ENCODE measurements around the gene GNAT2. TPM values are rescaled to one million over a fixed set of nuclear protein-coding genes. Genes with fewer than 3 reads are reported as not detected.

Gene GNAT2
- total and polyA plus RNA-seq, 2 donors (not counting 3 experiments of a cell fraction or from before 2014, with no cell fraction given): not detected

GRCh38 chr1:109643385-109644230 lies 24.2 kb upstream of the GNAT2 start:
- CTCF ChIA-PET: interaction anchor here (0.7 to 2.2 kb wide), 7 partner anchors 60 to 341 kb away, joined by 3 to 17 read pairs (median 5); partner anchors contain the start of gene AHCYL1
- DNase-seq (ENCODE audit: low read depth, low spot score): peak; percentile 63

More at GRCh38 chr1:109643385-109644230, 24.2 kb upstream of the GNAT2 start:
- Histone ChIP-seq H3K4me3 (replicated peaks in 1 of 3; ENCODE audit: insufficient read depth in 1 of 3, low read depth in 1 of 3, low read length in 3 of 3) (no peak overlapping the region), H3K27me3 (ENCODE audit: control insufficient read depth in 2 of 2, insufficient read depth in 2 of 2, low read length in 2 of 2) (no peaks in the 10 kb centered on the region), H3K9me3 (replicated peaks; ENCODE audit: control insufficient read depth, insufficient read depth, low read length) (no peaks in the 10 kb centered on the region), H3K4me1 (ENCODE audit: control insufficient read depth, extremely low read depth, insufficient read depth, low read length) (no peaks in the 10 kb centered on the region), H4K20me1 (replicated peaks; ENCODE audit: control insufficient read depth, extremely low read depth, insufficient read depth, low read length) (no peaks in the 10 kb centered on the region), H3K4me2 (ENCODE audit: insufficient read depth, low read length) (no peak overlapping the region), H3K9ac (replicated peaks; ENCODE audit: extremely low read depth, insufficient read depth, low read length) (no peak overlapping the region), H2AFZ (ENCODE audit: low read depth, low read length) (peak overlapping the region; percentile 88), H3K9me1 (replicated peaks; ENCODE audit: control insufficient read depth, extremely low read depth, insufficient read depth, low read length) (no peaks in the 10 kb centered on the region), H3K79me2 (ENCODE audit: control insufficient read depth, insufficient read depth, low read length) (no peaks in the 10 kb centered on the region), H3K27ac (ENCODE audit: insufficient read depth, low read depth, low read length) (no peak overlapping the region), H3K36me3 (ENCODE audit: control insufficient read depth in 2 of 2, extremely low read depth in 1 of 2, insufficient read depth in 2 of 2, low read length in 2 of 2) (no peaks in the 10 kb centered on the region)
- BruUV-seq (replicated peaks): no TSS peak
- dilution Hi-C loops (cut with MboI; ENCODE audit: extremely low pct_ligation_motif_present, low sequenced_read_pairs) (no loop called here), intact Hi-C loops (cut with micrococcal nuclease) (loop anchor here (1.0 to 5.0 kb wide), 3 partner anchors 130 to 341 kb away; partner anchors contain the start of gene AHCYL1)
- FAIRE-seq: peak; percentile 89
- POLR2A ChIA-PET: no interaction called here
- TF ChIP-seq, protein P1, sequence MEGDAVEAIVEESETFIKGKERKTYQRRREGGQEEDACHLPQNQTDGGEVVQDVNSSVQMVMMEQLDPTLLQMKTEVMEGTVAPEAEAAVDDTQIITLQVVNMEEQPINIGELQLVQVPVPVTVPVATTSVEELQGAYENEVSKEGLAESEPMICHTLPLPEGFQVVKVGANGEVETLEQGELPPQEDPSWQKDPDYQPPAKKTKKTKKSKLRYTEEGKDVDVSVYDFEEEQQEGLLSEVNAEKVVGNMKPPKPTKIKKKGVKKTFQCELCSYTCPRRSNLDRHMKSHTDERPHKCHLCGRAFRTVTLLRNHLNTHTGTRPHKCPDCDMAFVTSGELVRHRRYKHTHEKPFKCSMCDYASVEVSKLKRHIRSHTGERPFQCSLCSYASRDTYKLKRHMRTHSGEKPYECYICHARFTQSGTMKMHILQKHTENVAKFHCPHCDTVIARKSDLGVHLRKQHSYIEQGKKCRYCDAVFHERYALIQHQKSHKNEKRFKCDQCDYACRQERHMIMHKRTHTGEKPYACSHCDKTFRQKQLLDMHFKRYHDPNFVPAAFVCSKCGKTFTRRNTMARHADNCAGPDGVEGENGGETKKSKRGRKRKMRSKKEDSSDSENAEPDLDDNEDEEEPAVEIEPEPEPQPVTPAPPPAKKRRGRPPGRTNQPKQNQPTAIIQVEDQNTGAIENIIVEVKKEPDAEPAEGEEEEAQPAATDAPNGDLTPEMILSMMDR (IDR thresholded peaks at IDR 0.05; ENCODE audit: extremely low read depth in 1 of 2, insufficient read depth in 1 of 2, low read depth in 1 of 2, low read length in 2 of 2): peak; percentile 86 to 97
- no peak for TF ChIP-seq MAX (IDR thresholded peaks at IDR 0.05; ENCODE audit: insufficient read depth, insufficient read length)

All from endothelial cell of umbilical vein (primary cell).